ENCODE results near the gene DNAH7. TPM values are rescaled to one million over a fixed set of nuclear protein-coding genes. Genes with fewer than 3 reads are reported as not detected.
A peak's percentile ranks its signal among the peaks of the same experiment; 100 is the strongest.
"Not testable (repeated sequence)": the region's sequence is repeated elsewhere in the genome, so short reads cannot be mapped to it uniquely, and the experiment has no call there.

Gene DNAH7
- total RNA-seq, 2 donors from 2014 or later, result 0.02 to 0.11 TPM

- Mint-ChIP-seq H3K4me3 (no peak overlapping the region), H3K27ac (no peak overlapping the region), H3K36me3 (peaks cover 18% of the 10 kb centered on the region), H3K27me3 (peaks cover 0 to 3% of the 10 kb centered on the region in 2 donors), H3K4me1 (ENCODE audit: low read depth in 2 of 2) (peaks cover 0 to 5% of the 10 kb centered on the region in 2 donors), H3K9me3 (no peaks in the 10 kb centered on the region)
- ATAC-seq (no peak), DNase-seq (ENCODE audit: low spot score) (no peak)
Observed at GRCh38 chr2:196096264-196096663, 27.6 kb upstream of the DNAH7 start.

DNA sequence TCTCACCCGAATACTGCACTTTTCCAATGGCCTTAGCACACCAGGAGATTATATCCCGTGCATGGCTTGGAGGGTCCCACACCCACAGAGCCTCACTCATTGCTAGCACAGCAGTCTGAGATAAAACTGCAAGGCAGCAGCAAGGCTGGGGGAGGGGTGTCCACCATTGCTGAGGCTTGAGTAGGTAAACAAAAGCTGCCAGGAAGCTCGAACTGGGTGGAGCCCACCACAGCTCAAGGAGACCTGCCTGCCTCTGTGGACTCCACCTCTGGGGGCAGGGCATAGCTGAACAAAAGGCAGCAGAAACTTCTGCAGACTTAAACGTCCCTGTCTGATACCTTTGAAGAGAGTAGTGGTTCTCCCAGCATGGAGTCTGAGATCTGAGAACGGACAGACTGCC lies 20.8 kb upstream of the DNAH7 start:
- DNase-seq (ENCODE audit: low spot score); H3K4me1 Mint-ChIP-seq (ENCODE audit: low read depth in 2 of 2); H3K4me3 Mint-ChIP-seq; H3K27me3 Mint-ChIP-seq; H3K9me3 Mint-ChIP-seq; H3K27ac Mint-ChIP-seq; ATAC-seq: not testable (repeated sequence)
- peaks cover 18% of the 10 kb centered on the region for H3K36me3 Mint-ChIP-seq

DNA sequence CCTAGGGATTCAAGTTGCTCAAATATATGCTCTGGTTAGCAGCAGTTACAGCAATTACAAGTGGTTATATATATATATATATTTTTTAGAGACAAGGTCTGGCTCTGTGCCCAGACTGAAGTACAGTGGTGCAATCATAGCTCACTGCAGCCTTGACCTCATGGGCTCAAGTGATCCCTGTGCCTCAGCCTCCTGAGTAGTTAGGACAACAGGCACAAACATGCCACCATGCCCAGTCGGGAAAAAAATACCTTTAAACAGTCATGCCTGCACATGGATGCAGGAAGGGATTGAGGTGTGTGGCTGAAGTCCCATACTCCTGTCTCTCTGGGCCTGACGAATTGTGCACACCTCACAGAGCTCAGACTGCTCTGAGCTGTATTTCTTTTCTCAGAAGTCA lies 19.6 kb upstream of the DNAH7 start:
- Mint-ChIP-seq H3K9me3 (no peaks in the 10 kb centered on the region), H3K4me1 (ENCODE audit: low read depth in 2 of 2) (peaks cover 7 to 8% of the 10 kb centered on the region in 2 donors), H3K4me3 (no peak overlapping the region), H3K27me3 (no peaks in the 10 kb centered on the region), H3K27ac (no peak overlapping the region), H3K36me3 (peaks cover 8% of the 10 kb centered on the region)
- DNase-seq (ENCODE audit: low spot score) (no peak), ATAC-seq (no peak)

GRCh38 chr2:196086517-196087368 lies 18.1 kb upstream of the DNAH7 start:
- Mint-ChIP-seq H3K27ac (no peak overlapping the region), H3K36me3 (peaks cover 10% of the 10 kb centered on the region), H3K9me3 (no peaks in the 10 kb centered on the region), H3K4me3 (peak overlapping the region; percentile 68), H3K27me3 (no peaks in the 10 kb centered on the region), H3K4me1 (ENCODE audit: low read depth in 2 of 2) (peaks cover 7 to 8% of the 10 kb centered on the region in 2 donors)
- DNase-seq (ENCODE audit: low spot score) (no peak), ATAC-seq (no peak)

GRCh38 chr2:196083601-196084000 lies 15.0 kb upstream of the DNAH7 start:
- H3K4me1 Mint-ChIP-seq (ENCODE audit: low read depth in 2 of 2), result peaks cover 8 to 9% of the 10 kb centered on the region in 2 donors
- H3K4me3 Mint-ChIP-seq, result no peak overlapping the region
- DNase-seq (ENCODE audit: low spot score) (no peak), ATAC-seq (no peak)
- peaks cover 9% of the 10 kb centered on the region for H3K36me3 Mint-ChIP-seq
- H3K27me3 Mint-ChIP-seq, result no peaks in the 10 kb centered on the region
- H3K27ac Mint-ChIP-seq, result no peak overlapping the region
- no peaks in the 10 kb centered on the region for H3K9me3 Mint-ChIP-seq

GRCh38 chr2:196080526-196080925 lies 11.9 kb upstream of the DNAH7 start:
- H3K27ac Mint-ChIP-seq, result no peak overlapping the region
- no peak for DNase-seq (ENCODE audit: low spot score)
- H3K36me3 Mint-ChIP-seq, result peaks cover 9% of the 10 kb centered on the region
- no peaks in the 10 kb centered on the region for H3K9me3 Mint-ChIP-seq
- H3K4me1 Mint-ChIP-seq (ENCODE audit: low read depth in 2 of 2), result peaks cover 5 to 9% of the 10 kb centered on the region in 2 donors
- ATAC-seq, result no peak
- H3K27me3 Mint-ChIP-seq, result no peaks in the 10 kb centered on the region
- H3K4me3 Mint-ChIP-seq, result no peak overlapping the region

DNA sequence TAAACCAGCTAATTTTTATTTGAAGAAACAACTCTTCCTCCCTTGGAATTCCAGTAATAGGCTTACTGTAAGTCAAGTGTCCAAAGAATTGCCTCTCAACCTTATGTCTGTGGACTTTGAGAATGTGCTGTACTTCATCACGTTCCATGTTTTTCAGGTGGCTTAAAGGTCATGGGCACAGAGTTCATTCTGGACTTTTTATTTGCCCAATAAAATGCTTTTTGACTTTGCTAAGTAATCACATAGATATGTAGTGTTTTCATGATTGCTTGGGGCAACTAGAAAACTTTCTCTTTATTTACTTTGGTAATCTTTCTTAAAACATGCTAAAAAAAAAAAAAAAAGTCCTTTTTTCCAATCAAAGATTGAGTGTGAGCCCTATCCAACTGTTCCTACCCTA lies 10.4 kb upstream of the DNAH7 start:
- no peaks in the 10 kb centered on the region for H3K27me3 Mint-ChIP-seq
- ATAC-seq (no peak), DNase-seq (ENCODE audit: low spot score) (no peak)
- H3K27ac Mint-ChIP-seq, result no peak overlapping the region
- peaks cover 5 to 9% of the 10 kb centered on the region in 2 donors for H3K4me1 Mint-ChIP-seq (ENCODE audit: low read depth in 2 of 2)
- H3K4me3 Mint-ChIP-seq, result no peak overlapping the region
- peaks cover 9% of the 10 kb centered on the region for H3K36me3 Mint-ChIP-seq
- H3K9me3 Mint-ChIP-seq, result no peaks in the 10 kb centered on the region

DNA sequence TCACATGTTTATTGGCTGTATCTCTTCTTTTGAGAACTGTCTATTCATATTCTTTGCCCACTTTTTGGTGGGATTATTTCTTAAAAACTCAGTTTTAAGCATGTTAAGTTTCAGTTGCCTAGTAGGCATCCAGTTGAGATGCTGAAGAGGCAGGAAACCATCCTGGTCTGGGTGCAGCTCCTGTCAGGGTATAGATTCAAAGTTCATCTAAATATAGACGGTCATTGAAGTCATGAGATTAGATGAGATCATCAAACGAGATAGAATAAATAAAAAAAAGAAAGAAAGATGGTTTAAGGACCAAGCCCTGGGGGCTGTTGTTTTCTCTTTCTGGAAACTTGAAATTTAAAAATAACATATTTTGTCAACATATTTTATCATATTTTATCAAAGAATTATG lies 9.2 kb upstream of the DNAH7 start:
- Mint-ChIP-seq H3K36me3 (peaks cover 6% of the 10 kb centered on the region), H3K27ac (peak overlapping the region in 1 of 2 donors; percentile 24), H3K27me3 (no peaks in the 10 kb centered on the region), H3K4me1 (ENCODE audit: low read depth in 2 of 2) (peaks cover 5 to 9% of the 10 kb centered on the region in 2 donors), H3K9me3 (no peaks in the 10 kb centered on the region), H3K4me3 (no peak overlapping the region)
- ATAC-seq, result no peak
- no peak for DNase-seq (ENCODE audit: low spot score)

DNA sequence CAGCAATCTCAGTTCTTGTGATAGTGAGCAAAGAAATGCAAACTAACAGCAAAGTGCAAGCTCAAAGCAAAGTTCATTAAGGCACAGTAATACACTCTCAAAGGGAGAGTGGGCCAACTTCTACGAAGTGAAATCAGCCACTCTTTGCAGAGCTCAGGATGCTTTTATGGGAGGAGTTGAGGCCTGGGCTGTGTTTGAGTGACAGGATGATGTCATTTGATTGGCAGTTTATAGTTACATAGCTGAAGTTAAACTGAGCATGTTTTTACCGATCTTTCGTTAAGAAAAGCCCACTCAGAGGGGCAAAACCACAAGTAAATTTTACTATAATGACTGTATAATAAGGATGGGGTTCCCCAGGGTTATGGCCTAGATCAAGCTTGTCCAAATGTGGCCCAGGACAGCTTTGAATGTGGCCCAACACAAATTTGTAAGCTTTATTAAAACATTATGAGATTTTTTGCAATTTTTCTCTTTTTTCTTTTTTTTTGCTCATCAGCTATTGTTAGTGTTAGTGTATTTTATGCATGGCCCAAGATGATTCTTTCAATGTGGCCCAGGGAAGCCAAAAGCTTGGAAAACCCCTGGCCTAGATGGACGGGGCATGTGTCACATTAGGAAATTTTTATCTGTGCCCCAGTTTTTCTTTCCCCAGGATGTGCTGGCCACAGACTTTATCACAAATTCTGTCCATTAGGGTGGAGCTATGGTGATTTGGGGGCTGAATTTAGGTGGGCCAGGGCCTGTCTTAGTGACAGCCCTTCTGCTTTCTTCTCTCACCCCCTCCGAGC lies 8.3 kb upstream of the DNAH7 start:
- Mint-ChIP-seq H3K4me3 (no peak overlapping the region), H3K36me3 (no peaks in the 10 kb centered on the region), H3K4me1 (ENCODE audit: low read depth in 2 of 2) (peaks cover 5 to 9% of the 10 kb centered on the region in 2 donors), H3K9me3 (no peaks in the 10 kb centered on the region), H3K27me3 (no peaks in the 10 kb centered on the region), H3K27ac (peak overlapping the region in 1 of 2 donors; percentile 24)
- ATAC-seq (peak; percentile 51 to 60), DNase-seq (ENCODE audit: low spot score) (no peak)

GRCh38 chr2:196075196-196075595 lies 6.6 kb upstream of the DNAH7 start:
- no peak for ATAC-seq
- Mint-ChIP-seq H3K4me3 (no peak overlapping the region), H3K4me1 (ENCODE audit: low read depth in 2 of 2) (peaks cover 5 to 7% of the 10 kb centered on the region in 2 donors), H3K9me3 (no peaks in the 10 kb centered on the region), H3K36me3 (no peaks in the 10 kb centered on the region), H3K27me3 (no peaks in the 10 kb centered on the region), H3K27ac (no peak overlapping the region)
- no peak for DNase-seq (ENCODE audit: low spot score)

DNA sequence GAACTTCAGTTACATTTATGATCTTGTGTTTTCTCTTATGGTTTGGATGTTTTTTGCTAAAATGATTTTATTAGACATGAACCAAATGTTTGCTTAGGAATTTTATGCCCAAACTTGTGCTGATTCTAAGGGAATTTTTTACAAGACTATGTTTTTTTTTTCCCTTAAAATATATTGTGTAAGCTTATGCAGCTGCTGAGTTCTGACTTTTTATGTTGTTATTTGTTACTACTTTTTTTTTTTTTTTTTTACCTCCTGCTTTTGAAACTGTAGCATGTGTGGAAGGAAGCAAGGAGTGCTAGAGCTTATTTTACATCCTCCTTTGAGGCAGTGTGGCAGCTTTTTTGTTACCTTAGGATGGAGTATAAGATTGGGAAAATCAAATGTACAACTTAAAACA lies 6.0 kb upstream of the DNAH7 start:
- no peaks in the 10 kb centered on the region for H3K36me3 Mint-ChIP-seq
- no peak overlapping the region for H3K4me3 Mint-ChIP-seq
- no peak overlapping the region for H3K27ac Mint-ChIP-seq
- no peaks in the 10 kb centered on the region for H3K9me3 Mint-ChIP-seq
- DNase-seq (ENCODE audit: low spot score), result no peak
- H3K4me1 Mint-ChIP-seq (ENCODE audit: low read depth in 2 of 2), result peaks cover 5 to 7% of the 10 kb centered on the region in 2 donors
- H3K27me3 Mint-ChIP-seq, result no peaks in the 10 kb centered on the region
- ATAC-seq, result no peak

GRCh38 chr2:196073521-196073920 lies 4.9 kb upstream of the DNAH7 start:
- Mint-ChIP-seq H3K9me3 (no peaks in the 10 kb centered on the region), H3K27me3 (no peaks in the 10 kb centered on the region), H3K36me3 (no peaks in the 10 kb centered on the region), H3K4me1 (ENCODE audit: low read depth in 2 of 2) (peaks cover 6 to 7% of the 10 kb centered on the region in 2 donors), H3K4me3 (no peak overlapping the region), H3K27ac (no peak overlapping the region)
- ATAC-seq (no peak), DNase-seq (ENCODE audit: low spot score) (no peak)

DNA sequence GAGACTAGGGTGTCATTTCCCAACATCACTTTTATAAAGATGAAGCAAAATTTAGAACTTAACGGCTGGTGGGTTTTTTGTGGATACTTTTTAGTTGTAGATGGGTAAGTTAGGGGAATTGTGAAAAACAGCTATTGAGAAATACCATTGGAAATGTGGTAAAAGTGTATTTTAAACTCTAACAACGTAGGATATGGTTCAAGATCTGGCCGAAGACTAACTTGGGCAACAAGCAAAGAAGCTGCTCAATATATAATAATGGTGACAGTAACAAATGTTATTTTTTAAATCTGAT lies 1.6 kb downstream of the DNAH7 start:
- H3K27me3 Mint-ChIP-seq, result peaks cover 0 to 25% of the 10 kb centered on the region in 2 donors
- ATAC-seq (no peak), DNase-seq (ENCODE audit: low spot score) (no peak)
- H3K4me1 Mint-ChIP-seq (ENCODE audit: low read depth in 2 of 2), result peaks cover 6 to 10% of the 10 kb centered on the region in 2 donors
- H3K9me3 Mint-ChIP-seq, result no peaks in the 10 kb centered on the region
- no peaks in the 10 kb centered on the region for H3K36me3 Mint-ChIP-seq
- H3K27ac Mint-ChIP-seq, result no peak overlapping the region
- peak overlapping the region; percentile 17 for H3K4me3 Mint-ChIP-seq

All from natural killer cell treated with Interleukin-12 subunit alpha and Interleukin-12 subunit beta and Interleukin-15 and Interleukin-18, amount 100 ng/mL, for 72 hours (primary cell).